ENCODE data around the gene PELI3.

DNA sequence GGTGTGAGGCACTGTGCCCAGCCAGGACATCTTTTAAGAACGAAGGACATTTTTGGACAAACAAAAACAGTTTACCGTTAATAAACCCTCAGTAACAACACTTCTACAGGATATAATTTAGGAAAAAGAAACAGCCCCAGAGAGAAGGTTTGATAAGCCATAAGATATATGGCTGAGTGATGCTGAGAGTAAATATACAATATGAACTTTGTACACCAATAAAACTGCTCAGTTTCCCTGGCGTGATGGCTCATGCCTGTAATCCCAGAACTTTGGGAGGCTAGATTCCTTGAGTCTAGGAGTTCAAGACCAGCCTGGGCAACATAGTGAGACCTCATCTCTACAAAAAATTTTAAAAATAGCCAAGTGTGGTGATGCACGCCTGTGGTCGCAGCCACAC lies 31.8 kb downstream of the PELI3 start:
- TF ChIP-seq, protein P1, sequence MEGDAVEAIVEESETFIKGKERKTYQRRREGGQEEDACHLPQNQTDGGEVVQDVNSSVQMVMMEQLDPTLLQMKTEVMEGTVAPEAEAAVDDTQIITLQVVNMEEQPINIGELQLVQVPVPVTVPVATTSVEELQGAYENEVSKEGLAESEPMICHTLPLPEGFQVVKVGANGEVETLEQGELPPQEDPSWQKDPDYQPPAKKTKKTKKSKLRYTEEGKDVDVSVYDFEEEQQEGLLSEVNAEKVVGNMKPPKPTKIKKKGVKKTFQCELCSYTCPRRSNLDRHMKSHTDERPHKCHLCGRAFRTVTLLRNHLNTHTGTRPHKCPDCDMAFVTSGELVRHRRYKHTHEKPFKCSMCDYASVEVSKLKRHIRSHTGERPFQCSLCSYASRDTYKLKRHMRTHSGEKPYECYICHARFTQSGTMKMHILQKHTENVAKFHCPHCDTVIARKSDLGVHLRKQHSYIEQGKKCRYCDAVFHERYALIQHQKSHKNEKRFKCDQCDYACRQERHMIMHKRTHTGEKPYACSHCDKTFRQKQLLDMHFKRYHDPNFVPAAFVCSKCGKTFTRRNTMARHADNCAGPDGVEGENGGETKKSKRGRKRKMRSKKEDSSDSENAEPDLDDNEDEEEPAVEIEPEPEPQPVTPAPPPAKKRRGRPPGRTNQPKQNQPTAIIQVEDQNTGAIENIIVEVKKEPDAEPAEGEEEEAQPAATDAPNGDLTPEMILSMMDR (IDR thresholded peaks at IDR 0.05): no peak
- TF ChIP-seq POLR2A (IDR thresholded peaks at IDR 0.05): no peak
- TF ChIP-seq EP300 (IDR thresholded peaks at IDR 0.05): no peak
- TF ChIP-seq POLR2AphosphoS5 (IDR thresholded peaks at IDR 0.05): no peak
